ENCODE measurements around the gene CCDC93. TPM values are rescaled to one million over a fixed set of nuclear protein-coding genes. Genes with fewer than 3 reads are reported as not detected.
A peak's percentile ranks its signal among the peaks of the same experiment; 100 is the strongest.

Gene CCDC93
- total RNA-seq, 3 donors from 2014 or later, result 25.6 to 33.1 (median 32.9) TPM

GRCh38 chr2:118006861-118007260, 7.0 kb downstream of the CCDC93 start:
- DNase-seq (ENCODE audit: low spot score in 2 of 2), result no peak
- TF ChIP-seq CTCF (IDR thresholded peaks at IDR 0.05), result no peak
- no peak for TF ChIP-seq POLR2AphosphoS5 (IDR thresholded peaks at IDR 0.05)
- no peak for TF ChIP-seq POLR2A (IDR thresholded peaks at IDR 0.05)
- no peak overlapping the region for H3K4me3 ChIP-seq
- intact Hi-C loops (cut with DNase I; ENCODE audit: low total_unique reads), result loop anchor here (10.0 kb wide), 1 partner anchor 172 kb away; no protein-coding TSS in a partner anchor
- H3K27ac ChIP-seq, result no peak overlapping the region
- H3K9me3 ChIP-seq, result no peaks in the 10 kb centered on the region
- peaks cover 8% of the 10 kb centered on the region for H3K36me3 ChIP-seq
- H3K27me3 ChIP-seq, result no peaks in the 10 kb centered on the region
- H3K4me1 ChIP-seq, result peaks cover 0 to 4% of the 10 kb centered on the region in 2 donors

GRCh38 chr2:118006326-118006725, 7.5 kb downstream of the CCDC93 start:
- intact Hi-C loops (cut with DNase I; ENCODE audit: low total_unique reads), result loop anchor here (10.0 kb wide), 1 partner anchor 172 kb away; no protein-coding TSS in a partner anchor
- no peaks in the 10 kb centered on the region for H3K9me3 ChIP-seq
- H3K27ac ChIP-seq, result no peak overlapping the region
- peaks cover 11% of the 10 kb centered on the region for H3K36me3 ChIP-seq
- H3K27me3 ChIP-seq, result no peaks in the 10 kb centered on the region
- no peak for DNase-seq (ENCODE audit: low spot score in 2 of 2)
- H3K4me3 ChIP-seq, result no peak overlapping the region
- TF ChIP-seq POLR2A (IDR thresholded peaks at IDR 0.05), result no peak
- TF ChIP-seq CTCF (IDR thresholded peaks at IDR 0.05), result no peak
- TF ChIP-seq POLR2AphosphoS5 (IDR thresholded peaks at IDR 0.05), result no peak
- no peaks in the 10 kb centered on the region for H3K4me1 ChIP-seq

GRCh38 chr2:118003396-118003824, 10.5 kb downstream of the CCDC93 start:
- intact Hi-C loops (cut with DNase I; ENCODE audit: low total_unique reads), result loop anchor here (10.0 kb wide), 1 partner anchor 169 kb away; no protein-coding TSS in a partner anchor
- DNase-seq (ENCODE audit: low spot score in 2 of 2), result no peak
- Histone ChIP-seq H3K36me3 (peaks cover 19% of the 10 kb centered on the region), H3K27me3 (no peaks in the 10 kb centered on the region), H3K9me3 (no peaks in the 10 kb centered on the region), H3K27ac (no peak overlapping the region), H3K4me1 (no peaks in the 10 kb centered on the region), H3K4me3 (no peak overlapping the region)
- TF ChIP-seq POLR2A (IDR thresholded peaks at IDR 0.05), result no peak
- no peak for TF ChIP-seq POLR2AphosphoS5 (IDR thresholded peaks at IDR 0.05)
- TF ChIP-seq CTCF (IDR thresholded peaks at IDR 0.05), result peak; percentile 55 to 70 (median 69)

- Histone ChIP-seq H3K4me3 (no peak overlapping the region), H3K9me3 (no peaks in the 10 kb centered on the region), H3K36me3 (peaks cover 13% of the 10 kb centered on the region), H3K27me3 (no peaks in the 10 kb centered on the region), H3K4me1 (no peaks in the 10 kb centered on the region), H3K27ac (no peak overlapping the region)
- TF ChIP-seq POLR2A (IDR thresholded peaks at IDR 0.05) (no peak), POLR2AphosphoS5 (IDR thresholded peaks at IDR 0.05) (no peak), CTCF (IDR thresholded peaks at IDR 0.05) (no peak)
- intact Hi-C loops (cut with DNase I; ENCODE audit: low total_unique reads), result loop anchor here (10.0 kb wide), 1 partner anchor 165 kb away; no protein-coding TSS in a partner anchor
- no peak for DNase-seq (ENCODE audit: low spot score in 2 of 2)
Measured at GRCh38 chr2:118000041-118000440, 13.8 kb downstream of the CCDC93 start.

GRCh38 chr2:117997872-117998454, 15.9 kb downstream of the CCDC93 start:
- no peak for DNase-seq (ENCODE audit: low spot score in 2 of 2)
- Histone ChIP-seq H3K4me3 (no peak overlapping the region), H3K27ac (no peak overlapping the region), H3K4me1 (no peaks in the 10 kb centered on the region), H3K27me3 (no peaks in the 10 kb centered on the region), H3K36me3 (peaks cover 13% of the 10 kb centered on the region), H3K9me3 (no peaks in the 10 kb centered on the region)
- TF ChIP-seq CTCF (IDR thresholded peaks at IDR 0.05) (no peak), POLR2A (IDR thresholded peaks at IDR 0.05) (no peak), POLR2AphosphoS5 (IDR thresholded peaks at IDR 0.05) (no peak)
- intact Hi-C loops (cut with DNase I; ENCODE audit: low total_unique reads), result no loop called here

Measured in breast epithelium (tissue), 4 donors.